NCI-H2227 (cell line): ENCODE results near the gene VIM.
"Not testable (repeated sequence)": the region's sequence is repeated elsewhere in the genome, so short reads cannot be mapped to it uniquely, and the experiment has no call there.

ENCODE experiments used
- DNase-seq: peaks from one replicate; lab custom pipeline; 2025; ENCODE audit not compliant: unreplicated experiment; lab: John Stamatoyannopoulos, UW

Gene VIM

GRCh38 chr10:17231788-17232187, 3.7 kb downstream of the VIM start:
- DNase-seq, result no peak

- DNase-seq, result no peak
These were observed 4.4 kb downstream of the VIM start for GRCh38 chr10:17232276-17232960.

GRCh38 chr10:17233286-17233991, 5.4 kb downstream of the VIM start:
- DNase-seq, result no peak

- DNase-seq, result no peak
These were observed 6.4 kb downstream of the VIM start for GRCh38 chr10:17234431-17234945.

GRCh38 chr10:17235136-17235535, 7.1 kb downstream of the VIM start:
- DNase-seq, result no peak

- no peak for DNase-seq
These were observed 8.6 kb downstream of the VIM start for GRCh38 chr10:17236468-17237148.

- DNase-seq, result no peak
These were observed 9.1 kb downstream of the VIM start for GRCh38 chr10:17237149-17237527.

- no peak for DNase-seq
These were observed 9.9 kb downstream of the VIM start for GRCh38 chr10:17237915-17238444.

- no peak for DNase-seq
These were observed 10.6 kb downstream of the VIM start for GRCh38 chr10:17238445-17239291.

- DNase-seq, result no peak
These were observed 11.5 kb downstream of the VIM start for GRCh38 chr10:17239345-17240085.

- no peak for DNase-seq
These were observed 12.1 kb downstream of the VIM start for GRCh38 chr10:17240096-17240495.

GRCh38 chr10:17240616-17241015, 12.6 kb downstream of the VIM start:
- no peak for DNase-seq

- no peak for DNase-seq
These were observed 13.7 kb downstream of the VIM start for GRCh38 chr10:17241611-17242333.

- no peak for DNase-seq
These were observed 16.8 kb downstream of the VIM start for GRCh38 chr10:17244700-17245365.

GRCh38 chr10:17247210-17247609, 19.2 kb downstream of the VIM start:
- no peak for DNase-seq

- DNase-seq, result no peak
These were observed 20.9 kb downstream of the VIM start for GRCh38 chr10:17248964-17249363.

GRCh38 chr10:17249820-17250219, 21.8 kb downstream of the VIM start:
- no peak for DNase-seq

GRCh38 chr10:17250736-17251135, 22.7 kb downstream of the VIM start:
- DNase-seq, result no peak

- not testable (repeated sequence) for DNase-seq
These were observed 26.6 kb downstream of the VIM start for GRCh38 chr10:17254543-17255050.
